HL-60 (cell line): Measurements from ENCODE around the gene NFATC4.

Experiments
- CTCF ChIP-seq: IDR thresholded peaks from one replicate; pipeline ENCODE4 v1.5.1; 2011; ENCODE audit warnings: low read length, control low read depth, inconsistent platforms; ENCODE audit not compliant: insufficient read depth
- POLR2AphosphoS5 ChIP-seq: IDR thresholded peaks from 2 replicates; pipeline ENCODE4 v1.6.1; 2012; ENCODE audit warnings: low read depth
- REST ChIP-seq: IDR thresholded peaks from 2 replicates; pipeline ENCODE4 v1.6.1; 2012; ENCODE audit warnings: low read depth; ENCODE audit not compliant: insufficient replicate concordance

- no peak for TF ChIP-seq POLR2AphosphoS5
- no peak for TF ChIP-seq REST
- TF ChIP-seq CTCF, result no peak
Observed at GRCh38 chr14:24406416-24406815, 38.4 kb downstream of the NFATC4 start.
